NCI-H2029 (cell line): ENCODE results near the gene NANS.
"Not testable (repeated sequence)": the region's sequence is repeated elsewhere in the genome, so short reads cannot be mapped to it uniquely, and the experiment has no call there.

ENCODE experiments used
- DNase-seq: peaks from one replicate; lab custom pipeline; 2025; lab: John Stamatoyannopoulos, UW

Gene NANS

DNA sequence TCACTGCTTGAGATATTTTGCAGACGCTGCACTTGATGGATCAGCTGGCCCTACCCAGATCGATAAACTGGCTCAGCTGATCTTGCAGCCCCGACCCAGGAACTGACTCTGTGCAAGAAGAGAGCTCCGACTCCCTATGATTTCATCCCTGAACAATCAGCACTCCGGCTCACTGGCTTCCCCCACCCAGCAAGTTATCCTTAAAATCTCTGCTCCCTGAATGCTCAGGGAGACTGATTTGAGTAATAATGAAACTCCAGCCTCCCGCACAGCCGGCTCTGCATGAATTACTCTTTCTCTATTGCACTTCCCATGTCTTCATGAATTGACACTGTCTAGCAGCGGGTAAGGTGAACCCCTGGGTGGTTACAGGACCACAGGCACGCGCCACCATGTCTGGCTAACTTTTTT is 16.9 kb upstream of the NANS start:
- no peak for DNase-seq

- no peak for DNase-seq
Observed at GRCh38 chr9:98040212-98040611, 16.3 kb upstream of the NANS start.

- DNase-seq: no peak
Observed at GRCh38 chr9:98043915-98044314, 12.6 kb upstream of the NANS start.

DNA sequence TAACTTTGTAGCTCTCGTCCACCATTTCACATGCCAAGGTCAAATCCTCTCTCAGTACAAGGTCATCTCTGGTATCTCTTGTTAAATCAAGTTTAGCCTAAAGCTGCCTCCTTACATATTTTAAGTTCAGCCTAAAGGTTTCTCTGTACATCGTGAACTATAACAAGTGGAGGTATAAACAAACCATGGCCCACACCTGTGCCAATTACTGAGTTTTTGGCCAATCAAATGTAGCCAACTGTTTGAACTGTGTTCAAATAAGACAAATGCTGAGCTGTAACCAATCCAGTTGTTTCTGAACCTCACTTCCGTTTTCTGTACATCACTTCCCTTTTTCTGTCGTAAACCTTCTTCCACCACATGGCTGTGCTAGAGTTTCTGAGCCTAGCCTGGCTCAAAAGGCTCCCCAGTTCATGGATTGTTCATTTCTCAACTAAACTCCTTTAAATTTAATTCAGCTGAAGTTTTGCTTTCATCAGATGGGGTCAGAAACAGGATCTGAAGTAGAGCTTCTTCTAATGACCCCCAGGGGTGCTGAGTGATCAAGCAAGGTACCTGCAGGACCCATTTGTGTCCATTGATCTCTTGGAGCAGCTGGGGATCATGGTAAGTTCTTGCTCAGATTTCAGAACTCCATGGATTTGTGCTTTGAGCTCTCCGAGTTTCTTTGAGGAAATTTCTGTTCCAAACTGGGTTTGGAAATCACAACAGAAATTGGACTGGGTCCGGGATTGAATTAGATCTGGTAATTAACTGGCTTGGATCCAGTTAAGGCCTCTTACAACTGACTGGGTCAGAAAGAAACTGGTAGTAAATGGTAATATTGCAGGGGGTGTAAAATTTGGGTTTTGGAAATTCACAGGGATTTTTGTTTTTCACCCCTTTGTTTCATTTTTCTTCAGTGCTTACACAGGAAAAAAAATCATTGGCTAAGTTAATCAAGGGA is 11.0 kb upstream of the NANS start:
- DNase-seq: peak; percentile 48

- no peak for DNase-seq
Observed at GRCh38 chr9:98046180-98046543, 10.4 kb upstream of the NANS start.

- DNase-seq: no peak
Observed at GRCh38 chr9:98047002-98047401, 9.5 kb upstream of the NANS start.

- no peak for DNase-seq
Observed at GRCh38 chr9:98049288-98050072, 7.1 kb upstream of the NANS start.

- no peak for DNase-seq
Observed at GRCh38 chr9:98050351-98050750, 6.2 kb upstream of the NANS start.

- DNase-seq: no peak
Observed at GRCh38 chr9:98054376-98054951, 2.1 kb upstream of the NANS start.

DNA sequence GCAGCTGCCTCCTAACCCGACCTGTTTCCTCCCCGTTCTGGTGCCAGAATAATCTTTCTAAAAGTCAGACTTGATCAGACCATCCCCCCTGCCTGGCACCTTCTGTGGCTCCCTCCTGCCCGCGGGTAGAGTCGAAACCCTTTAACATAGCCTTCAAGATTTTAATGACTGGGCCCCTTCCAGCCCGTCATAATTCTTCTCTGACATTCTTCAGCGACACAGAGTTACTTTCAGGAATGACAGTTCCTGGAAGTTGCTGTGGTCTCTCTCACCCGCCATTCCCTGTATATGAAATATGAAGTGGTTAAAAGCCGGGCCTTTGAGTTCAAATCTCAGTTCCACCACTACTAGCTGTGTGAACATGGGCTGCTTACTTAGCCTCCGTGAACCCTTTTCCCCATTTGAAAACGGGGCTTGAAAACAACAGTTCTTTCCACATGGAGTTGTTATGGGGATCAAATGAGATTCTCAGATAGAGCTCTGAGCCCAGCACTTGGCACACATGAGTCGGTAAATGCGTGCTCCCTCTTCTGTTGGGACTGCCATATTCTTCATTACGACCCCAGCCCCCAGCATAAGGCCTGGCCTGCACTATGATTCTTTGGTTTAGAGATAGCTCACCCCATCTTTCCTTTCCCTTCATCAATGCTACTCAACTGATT is 737 bp downstream of the NANS start:
- DNase-seq: no peak

DNA sequence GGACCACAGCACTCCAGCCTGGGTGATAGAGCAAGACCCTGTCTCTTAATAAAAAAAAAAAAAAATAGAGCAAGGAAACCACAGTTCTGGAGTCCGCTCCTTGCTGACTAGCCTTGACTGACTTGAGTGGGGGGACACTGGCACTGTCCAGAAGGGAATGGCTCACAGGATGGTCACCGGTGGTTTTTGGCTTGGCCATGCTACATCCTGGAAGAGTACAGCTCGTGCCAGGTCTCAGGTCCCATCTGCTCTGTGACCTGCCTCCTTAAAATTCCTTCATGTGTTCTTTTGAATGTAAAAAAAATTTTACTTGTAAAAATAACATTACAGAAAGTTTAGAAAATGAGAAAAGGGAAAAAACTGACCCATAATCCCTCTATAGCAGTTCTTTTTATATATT is 5.6 kb downstream of the NANS start:
- DNase-seq: no peak

DNA sequence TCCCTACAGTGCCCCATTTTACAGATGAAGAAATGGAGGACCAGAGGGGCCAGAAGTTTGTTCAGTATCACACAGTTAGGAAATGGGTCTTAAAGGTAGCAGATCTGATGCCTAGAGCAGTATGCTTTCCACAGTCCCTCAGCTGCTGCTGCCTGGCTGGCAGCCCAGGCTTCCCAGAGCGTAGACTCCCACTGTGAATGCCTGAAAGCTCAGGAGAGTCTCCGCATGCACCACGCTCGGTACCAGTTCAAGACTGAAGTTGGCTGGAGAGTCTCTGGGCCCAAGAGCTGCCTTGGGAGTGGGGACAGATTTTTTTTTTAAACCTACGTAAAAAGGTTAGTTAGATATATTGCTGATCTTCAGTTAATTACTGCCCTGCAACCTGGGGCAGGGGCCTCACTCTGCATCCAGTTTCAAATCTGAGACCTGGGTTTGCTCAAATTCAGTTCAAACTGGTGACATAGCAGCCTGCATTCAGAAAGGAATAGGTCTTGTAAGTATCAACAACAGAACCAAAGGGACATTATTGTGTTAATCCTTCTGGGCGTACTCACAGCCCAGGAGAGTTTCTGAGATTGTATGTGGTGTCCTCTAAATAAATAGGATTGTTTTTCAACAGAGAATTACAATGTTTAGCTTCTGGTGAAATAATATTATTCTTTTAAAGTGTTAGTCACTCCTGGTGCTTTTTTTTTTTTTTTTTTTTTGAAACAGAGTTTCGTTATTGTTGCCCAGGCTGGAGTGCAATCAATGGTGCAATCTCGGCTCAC is 8.3 kb downstream of the NANS start:
- no peak for DNase-seq

DNA sequence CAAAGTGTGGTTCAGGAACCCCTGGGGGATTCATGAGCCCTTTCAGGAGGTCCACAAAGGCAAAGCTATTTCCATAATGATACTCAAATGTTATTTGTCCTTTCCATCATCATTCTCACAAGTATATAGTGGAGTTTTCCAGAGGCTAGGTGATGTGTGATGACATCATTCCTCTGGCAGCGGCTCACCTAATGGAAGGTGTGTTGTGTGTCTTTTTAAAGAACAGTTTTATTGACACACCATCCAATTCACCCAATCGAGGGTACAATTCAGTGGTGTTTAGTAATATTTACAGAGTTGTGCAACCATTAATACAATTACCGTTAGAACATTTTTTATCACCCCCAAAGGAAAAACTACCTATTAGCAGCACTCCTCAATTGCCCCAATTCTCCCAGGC is 9.7 kb downstream of the NANS start:
- DNase-seq: no peak

DNA sequence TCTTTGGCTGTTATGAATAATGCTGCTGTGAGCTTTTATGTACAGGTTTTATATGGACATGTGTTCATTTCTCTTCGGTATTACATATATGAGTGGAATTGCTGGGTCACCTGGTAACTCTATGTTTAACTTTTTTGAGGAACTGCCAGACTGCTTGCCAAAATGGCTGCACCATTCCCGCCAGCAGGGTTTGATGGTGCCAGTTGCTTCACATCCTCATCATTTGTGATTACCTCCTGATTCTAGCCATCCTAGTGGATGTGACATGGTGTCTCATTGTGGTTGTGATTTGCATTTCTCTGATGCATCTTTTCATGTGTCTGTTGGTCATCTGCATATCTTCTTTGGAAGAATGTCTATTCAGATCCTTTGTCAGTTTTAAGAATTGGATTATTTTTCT is 10.7 kb downstream of the NANS start:
- DNase-seq: no peak

DNA sequence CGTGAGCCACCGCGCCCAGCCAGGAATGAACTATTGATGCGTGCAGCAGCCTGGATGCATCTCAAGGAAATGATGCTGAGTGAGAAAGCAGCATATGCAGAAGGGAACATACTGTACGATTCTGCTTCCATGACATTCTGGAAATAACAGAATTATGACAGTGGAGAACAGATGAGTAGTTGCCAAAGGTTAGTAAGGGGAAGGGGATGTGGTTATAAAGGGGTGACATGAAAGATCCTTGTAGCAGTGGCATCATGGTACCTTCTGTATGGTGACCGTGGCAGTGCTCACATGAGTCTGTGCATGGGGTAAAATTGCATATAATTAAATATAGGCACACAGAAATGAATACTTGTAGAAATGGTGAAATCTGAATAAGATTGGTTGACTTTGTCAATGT is 13.0 kb downstream of the NANS start:
- DNase-seq: no peak

GRCh38 chr9:98070704-98071103 is 14.2 kb downstream of the NANS start:
- no peak for DNase-seq

GRCh38 chr9:98071737-98072136 is 15.2 kb downstream of the NANS start:
- DNase-seq: no peak

DNA sequence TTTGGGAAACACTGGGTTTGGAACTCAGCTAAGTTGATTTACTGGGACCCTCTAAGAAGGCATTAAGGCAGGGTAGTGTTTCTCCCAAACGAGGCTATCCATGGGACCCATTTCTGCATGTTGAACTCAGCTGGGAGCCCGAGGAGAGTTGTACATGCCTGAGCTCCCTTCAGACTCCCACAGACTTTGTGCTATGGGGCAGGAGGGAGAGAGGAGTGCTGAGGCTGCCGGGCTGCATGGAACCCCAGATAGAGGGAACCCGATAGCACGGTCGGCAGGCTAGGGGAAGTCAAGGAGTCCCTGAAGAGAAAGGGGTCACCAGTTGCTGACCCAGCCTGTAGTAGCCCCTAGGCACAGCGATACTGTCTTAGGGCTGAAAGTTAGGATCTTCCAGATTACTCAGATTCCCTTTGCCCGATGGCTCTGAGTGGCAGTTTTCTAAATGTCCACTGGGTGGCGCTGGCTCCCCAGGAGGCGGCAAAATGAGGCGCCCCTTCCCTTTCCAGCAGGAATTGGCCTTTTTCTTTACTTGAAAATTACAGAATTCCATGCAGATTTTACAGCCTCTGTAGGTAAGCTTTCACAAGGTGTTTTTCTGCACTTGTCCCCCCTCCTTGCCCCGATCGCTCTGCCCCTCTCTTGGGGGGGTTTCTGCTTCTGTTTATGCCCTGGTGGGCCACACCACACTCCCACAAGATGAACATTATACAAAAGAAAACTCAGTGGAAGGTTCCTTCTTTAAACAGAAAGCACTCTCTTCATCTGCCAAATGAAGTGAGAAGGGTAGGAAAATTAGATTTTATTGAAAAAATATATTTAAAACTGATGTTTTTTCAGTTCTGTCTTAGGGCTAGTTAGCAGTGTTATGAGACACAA is 17.8 kb downstream of the NANS start:
- DNase-seq: peak; percentile 15

DNA sequence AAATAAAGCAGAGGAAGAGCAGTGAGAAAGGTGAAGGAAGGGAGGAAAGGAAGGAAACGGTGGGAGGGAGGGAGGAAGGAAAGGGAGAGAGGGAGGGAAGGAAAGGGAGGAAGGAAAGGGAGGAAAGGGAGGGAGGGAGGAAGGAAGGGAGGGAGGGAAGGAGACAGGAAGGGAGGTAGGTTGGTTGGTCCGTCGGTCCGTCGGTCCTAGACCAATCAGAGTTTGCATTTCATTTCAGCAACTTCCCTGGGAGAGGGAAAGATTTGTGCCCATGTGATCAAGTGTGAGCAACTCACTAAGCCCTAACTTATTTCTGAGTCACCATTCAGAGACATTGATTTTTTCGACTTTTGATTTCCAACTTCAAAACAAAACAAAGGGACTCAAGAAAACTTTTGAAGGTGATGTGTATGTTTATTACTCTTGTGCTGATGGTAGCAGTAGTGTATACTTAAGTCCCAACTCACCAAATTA is 18.8 kb downstream of the NANS start:
- DNase-seq: no peak

DNA sequence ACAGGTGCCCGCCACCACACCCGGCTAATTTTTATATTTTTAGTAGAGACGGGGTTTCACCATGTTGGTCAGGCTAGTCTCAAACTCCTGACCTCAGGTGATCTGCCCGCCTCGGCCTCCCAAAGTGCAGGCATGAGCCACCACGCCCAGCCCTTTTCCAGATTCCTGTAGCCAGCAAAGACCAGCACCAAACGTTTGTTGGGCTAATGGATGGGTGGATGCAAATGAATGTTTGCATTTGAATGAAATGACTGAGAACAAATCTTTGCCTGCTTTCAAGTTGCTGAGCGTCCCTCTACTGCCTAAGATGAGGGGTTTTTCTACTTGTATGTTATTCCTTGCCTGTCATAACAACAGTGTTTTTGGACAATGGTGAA is 20.0 kb downstream of the NANS start:
- not testable (repeated sequence) for DNase-seq
